GM13976 (cell line): ENCODE measurements around the gene PTCH1.

Experiments
- DNase-seq: peaks from one replicate; pipeline ENCODE4 v3.0.0; 2012; ENCODE audit warnings: low spot score
- in situ Hi-C: fragments of 300-500 bp; cut with MboI; formaldehyde crosslinking; loops from one replicate; pipeline ENCODE4 v1.12.0; 2022; ENCODE audit warnings: low sequenced_read_pairs, mixed read lengths, inconsistent platforms; ENCODE audit not compliant: unreplicated experiment
- TF ChIP-seq, protein P1 (sequence below): IDR thresholded peaks from 2 replicates; pipeline ENCODE4 v1.5.1; 2012; ENCODE audit warnings: borderline replicate concordance, mild to moderate bottlenecking; ENCODE audit not compliant: insufficient read depth; ENCODE audit errors: extremely low read depth, missing control alignments, control extremely low read depth

The PTCH1 gene

DNA sequence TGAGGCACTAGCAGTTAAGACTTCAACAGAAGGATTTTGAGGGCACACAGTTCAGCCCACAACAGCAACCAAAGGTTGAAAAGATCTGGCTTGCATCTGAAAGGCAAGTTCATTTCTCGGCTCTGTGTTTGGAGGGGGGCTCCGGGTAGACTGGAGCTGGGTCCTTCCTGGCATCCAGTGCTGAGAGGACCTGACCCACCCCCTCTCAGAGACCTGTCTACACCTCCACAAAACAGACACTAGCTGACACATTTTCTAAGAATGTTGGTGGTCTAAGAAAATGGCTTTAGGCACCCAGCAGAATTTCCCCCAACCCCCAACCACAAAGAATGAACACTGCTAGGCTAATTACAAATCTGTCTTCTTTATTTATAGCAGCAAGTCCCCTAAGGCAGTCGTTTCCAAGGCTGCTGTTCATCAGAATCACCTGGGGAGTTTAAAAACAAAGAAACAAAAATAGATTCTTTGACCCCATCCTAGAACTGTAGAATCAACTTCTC lies 6.2 kb upstream of the PTCH1 start:
- in situ Hi-C loops = no loop called here
- TF ChIP-seq, protein P1, sequence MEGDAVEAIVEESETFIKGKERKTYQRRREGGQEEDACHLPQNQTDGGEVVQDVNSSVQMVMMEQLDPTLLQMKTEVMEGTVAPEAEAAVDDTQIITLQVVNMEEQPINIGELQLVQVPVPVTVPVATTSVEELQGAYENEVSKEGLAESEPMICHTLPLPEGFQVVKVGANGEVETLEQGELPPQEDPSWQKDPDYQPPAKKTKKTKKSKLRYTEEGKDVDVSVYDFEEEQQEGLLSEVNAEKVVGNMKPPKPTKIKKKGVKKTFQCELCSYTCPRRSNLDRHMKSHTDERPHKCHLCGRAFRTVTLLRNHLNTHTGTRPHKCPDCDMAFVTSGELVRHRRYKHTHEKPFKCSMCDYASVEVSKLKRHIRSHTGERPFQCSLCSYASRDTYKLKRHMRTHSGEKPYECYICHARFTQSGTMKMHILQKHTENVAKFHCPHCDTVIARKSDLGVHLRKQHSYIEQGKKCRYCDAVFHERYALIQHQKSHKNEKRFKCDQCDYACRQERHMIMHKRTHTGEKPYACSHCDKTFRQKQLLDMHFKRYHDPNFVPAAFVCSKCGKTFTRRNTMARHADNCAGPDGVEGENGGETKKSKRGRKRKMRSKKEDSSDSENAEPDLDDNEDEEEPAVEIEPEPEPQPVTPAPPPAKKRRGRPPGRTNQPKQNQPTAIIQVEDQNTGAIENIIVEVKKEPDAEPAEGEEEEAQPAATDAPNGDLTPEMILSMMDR = no peak
- DNase-seq = no peak

DNA sequence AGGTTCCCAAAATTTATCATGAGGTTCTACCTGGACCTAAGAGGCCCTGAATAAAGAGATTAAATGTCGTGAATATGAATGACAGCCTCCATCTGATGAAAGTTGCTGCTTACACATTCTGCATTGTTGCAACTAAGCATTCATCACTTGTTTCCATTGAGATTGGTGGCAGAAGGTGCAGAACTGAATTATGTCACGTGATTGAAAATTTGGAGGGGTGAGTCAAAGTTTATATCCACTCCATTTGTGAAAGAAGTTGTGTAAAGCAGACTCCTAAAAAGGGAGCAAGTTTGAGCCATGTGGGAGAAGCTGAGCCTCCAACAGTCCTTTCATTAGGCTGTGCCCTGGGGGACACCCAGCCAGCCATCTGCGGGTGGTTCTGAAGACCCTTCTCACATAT lies 4.9 kb upstream of the PTCH1 start:
- DNase-seq = no peak
- in situ Hi-C loops = no loop called here
- TF ChIP-seq, protein P1 = no peak

DNA sequence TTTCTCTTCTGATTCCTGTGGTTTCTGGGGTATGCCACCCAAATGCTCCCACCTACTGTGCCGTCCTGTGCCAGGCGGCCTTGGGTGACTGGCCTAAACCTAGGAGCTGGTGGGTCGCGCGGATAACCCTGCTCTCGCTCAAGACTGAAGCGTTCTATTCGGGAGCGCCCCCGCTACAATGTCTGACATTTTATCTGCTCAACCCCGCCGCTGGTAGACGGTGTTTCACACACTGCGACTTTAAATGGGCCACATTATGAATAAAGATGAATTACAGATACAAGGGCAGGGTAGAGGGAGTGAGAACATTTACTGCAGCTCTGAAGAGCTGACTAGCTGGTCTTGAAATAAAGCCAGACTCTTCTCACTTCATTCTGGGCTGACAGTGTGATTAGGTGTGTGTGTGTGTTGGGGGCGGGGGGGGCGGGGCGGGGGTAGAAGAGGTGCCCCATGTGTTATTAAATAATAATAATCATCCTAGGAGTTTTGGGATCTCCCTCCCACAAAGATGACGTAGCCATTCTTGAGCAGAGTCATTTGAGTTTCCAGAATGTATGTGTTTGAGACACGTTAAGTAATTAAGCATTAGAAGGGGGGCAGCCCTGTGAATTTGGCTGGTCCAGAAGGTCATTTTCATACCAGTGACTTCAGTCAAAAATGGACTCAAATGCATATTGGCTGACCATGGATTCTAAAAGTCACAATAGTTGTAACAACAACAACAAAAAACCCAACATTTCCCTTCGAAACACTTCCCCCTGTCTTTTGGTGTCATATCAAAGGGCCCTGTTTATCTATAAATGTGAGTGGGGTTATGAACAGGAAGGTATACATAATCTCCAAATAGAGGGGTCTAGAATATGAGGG lies 1.0 kb upstream of the PTCH1 start:
- in situ Hi-C loops = no loop called here
- no peak for DNase-seq

DNA sequence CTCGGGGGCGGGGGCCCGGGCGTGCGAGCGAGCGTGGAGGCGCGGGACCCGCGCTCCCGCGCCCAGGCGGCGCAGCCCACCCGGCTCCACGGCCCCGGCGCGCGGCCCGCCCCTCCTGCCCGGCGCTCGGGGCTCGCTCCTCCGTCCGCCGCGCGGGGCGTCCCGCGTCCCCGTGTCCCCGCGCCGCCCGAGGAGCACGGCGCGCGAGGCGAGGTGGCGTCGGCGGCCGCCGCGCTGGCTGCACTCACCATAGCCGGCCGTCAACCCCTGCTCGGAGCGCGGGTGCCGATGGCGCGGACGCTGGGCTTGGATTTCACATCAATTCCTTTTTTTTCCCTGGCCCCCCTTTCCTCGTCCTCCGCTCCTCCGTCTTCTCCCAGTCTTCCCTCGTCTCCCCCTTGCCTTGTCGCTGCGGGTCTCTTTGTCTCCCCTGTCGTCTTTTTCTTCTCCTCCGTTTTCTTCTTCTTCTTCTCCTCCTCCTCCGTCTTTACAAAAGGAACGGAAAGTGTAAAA lies 494 bp downstream of the PTCH1 start:
- in situ Hi-C loops = no loop called here
- TF ChIP-seq, protein P1 = no peak
- DNase-seq = no peak

More for the DNA sequence above, 1.0 kb upstream of the PTCH1 start:
- TF ChIP-seq, protein P1 = no peak

DNA sequence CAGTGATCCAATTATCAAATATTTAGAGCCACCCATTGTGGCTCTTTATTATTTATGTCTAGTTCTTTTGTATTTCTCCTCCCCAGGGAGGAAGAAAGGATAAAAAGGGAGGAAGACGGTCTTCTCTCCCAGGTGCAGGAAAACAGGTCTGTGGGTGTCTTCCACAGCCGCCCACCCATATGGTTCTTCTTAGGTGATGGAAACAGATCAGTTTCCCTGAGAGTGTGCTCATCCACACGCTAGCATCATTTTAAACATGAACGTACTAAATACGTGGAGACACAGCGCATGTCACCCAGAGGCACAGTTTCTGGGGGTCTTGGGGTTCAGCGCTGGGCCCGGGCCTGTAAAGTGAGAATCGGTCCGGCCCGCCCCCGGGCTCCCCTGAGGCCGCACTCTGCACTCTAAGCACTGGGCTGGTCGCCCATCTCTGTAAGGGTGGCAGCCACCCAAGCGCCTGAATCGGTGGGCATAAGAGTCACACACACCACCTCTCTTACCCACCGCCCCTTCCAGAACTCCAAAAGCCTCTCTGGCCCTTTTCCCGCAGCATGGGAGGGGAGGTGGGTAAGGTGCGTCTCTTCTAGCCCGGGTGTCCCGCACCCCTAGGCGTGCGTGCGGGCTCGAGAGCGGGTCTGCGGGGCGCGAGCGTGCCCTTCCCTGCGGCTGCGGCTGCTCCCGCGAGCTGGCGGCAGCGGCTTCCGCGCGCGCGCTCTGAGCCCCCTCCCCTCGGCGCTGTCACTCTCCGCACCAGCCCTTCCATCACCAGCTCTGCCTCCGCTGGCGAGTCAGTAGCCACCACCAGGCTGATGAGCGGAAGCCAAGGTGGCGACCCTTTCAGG lies 1.3 kb downstream of the PTCH1 start:
- in situ Hi-C loops = no loop called here
- DNase-seq = no peak
- TF ChIP-seq, protein P1 = no peak

DNA sequence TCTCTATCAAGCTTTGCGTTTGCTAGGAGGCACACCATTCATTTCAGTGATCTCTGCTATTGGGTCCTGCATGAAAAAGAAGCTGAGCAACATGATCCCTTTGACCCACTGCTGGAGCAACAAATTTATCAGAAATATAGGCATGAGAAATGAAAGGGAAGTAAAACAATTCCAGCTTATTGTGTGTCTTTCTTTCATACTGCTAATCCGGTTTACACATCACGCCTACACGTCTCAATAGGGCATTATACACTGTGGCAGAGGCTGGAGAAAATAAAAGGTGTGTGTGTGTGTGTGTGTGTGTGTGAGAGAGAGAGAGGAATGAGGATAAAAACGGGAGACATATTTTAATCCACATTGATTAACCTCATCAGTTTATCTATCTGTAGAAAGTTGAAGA lies 2.4 kb downstream of the PTCH1 start:
- in situ Hi-C loops = no loop called here
- TF ChIP-seq, protein P1 = no peak
- no peak for DNase-seq
